K562 (cell line): Measurements from ENCODE around the gene DNAJB1. TPM values are rescaled to one million over a fixed set of nuclear protein-coding genes. Genes with fewer than 3 reads are reported as not detected.

Source experiments
- ATF1 ChIP-seq, 2 experiments: fragments of 450-650 bp in 1 of 2; IDR thresholded peaks; 2 replicates each; pipeline ENCODE4 v1.6.1; 2016; ENCODE audit warnings: missing compliant biosample characterization in 1 of 2, missing genetic modification characterization in 1 of 2
- HDAC8 ChIP-seq: fragments of 450-650 bp; IDR thresholded peaks from 2 replicates; pipeline ENCODE4 v1.6.1; 2016; ENCODE audit warnings: mild to moderate bottlenecking, missing genetic modification characterization, moderate library complexity, missing compliant biosample characterization
- MXI1 ChIP-seq: IDR thresholded peaks from 2 replicates; pipeline ENCODE4 v1.6.1; 2011; ENCODE audit warnings: low read depth, mild to moderate bottlenecking, improper control_type of control experiment, low read length
- NCOA4 ChIP-seq: fragments of 450-650 bp; IDR thresholded peaks from 2 replicates; pipeline ENCODE4 v1.6.1; 2018; ENCODE audit warnings: mild to moderate bottlenecking; ENCODE audit not compliant: partially characterized antibody
- PHTF2 ChIP-seq: fragments of 250-450 bp; sonication (Bioruptor Pico); IDR thresholded peaks from 2 replicates; pipeline ENCODE4 v1.5.0; 2021; ENCODE audit warnings: mild to moderate bottlenecking
- RB1 ChIP-seq: fragments of 450-650 bp; IDR thresholded peaks from 2 replicates; pipeline ENCODE4 v1.6.1; 2017; ENCODE audit warnings: low read depth, mild to moderate bottlenecking
- SREBF1 ChIP-seq: fragments of 150-350 bp; IDR thresholded peaks from 2 replicates; pipeline ENCODE4 v1.6.1; 2014; ENCODE audit warnings: antibody characterized with exemption, low read depth, low read length, borderline replicate concordance
- STAT5B ChIP-seq: fragments of 250-450 bp; sonication (Bioruptor Pico); IDR thresholded peaks from 2 replicates; pipeline ENCODE4 v1.8.0; 2021; ENCODE audit warnings: mild to moderate bottlenecking, inconsistent platforms
- SUPT5H ChIP-seq: fragments of 450-650 bp; IDR thresholded peaks from 2 replicates; pipeline ENCODE4 v1.6.1; 2016
- TEAD1 ChIP-seq, 2 experiments: fragments of 450-650 bp in 1 of 2; sonication (generic) in 1 of 2; formaldehyde crosslinking; IDR thresholded peaks; 2 replicates each; pipeline versions ENCODE4 v1.4.0 to v1.8.0; 2020 to 2022; ENCODE audit warnings: mild to moderate bottlenecking in 2 of 2, missing genetic modification reagents in 1 of 2
- ZEB2 ChIP-seq: fragments of 450-650 bp; IDR thresholded peaks from 2 replicates; pipeline ENCODE4 v1.6.1; 2016
- ZFX ChIP-seq: sonication (generic); formaldehyde crosslinking; IDR thresholded peaks from 2 replicates; pipeline ENCODE4 v1.8.0; 2022; ENCODE audit warnings: mild to moderate bottlenecking, missing genetic modification reagents, moderate library complexity
- ZNF12 ChIP-seq: sonication (generic); formaldehyde crosslinking; IDR thresholded peaks from 2 replicates; pipeline ENCODE4 v1.4.0; 2020; ENCODE audit warnings: mild to moderate bottlenecking, missing genetic modification reagents
- ZNF133 ChIP-seq: fragments of 250-450 bp; sonication (Bioruptor Pico); IDR thresholded peaks from 2 replicates; pipeline ENCODE4 v1.4.0; 2020; ENCODE audit warnings: mild to moderate bottlenecking
- ZNF274 ChIP-seq: IDR thresholded peaks from 2 replicates; pipeline ENCODE4 v1.6.1; 2011; ENCODE audit warnings: low read depth, mild to moderate bottlenecking, low read length, moderate library complexity, borderline replicate concordance
- ZNF583 ChIP-seq: fragments of 250-450 bp; sonication (Bioruptor Pico); IDR thresholded peaks from 2 replicates; pipeline ENCODE4 v1.4.0; 2020
- polyA plus RNA-seq, 8 experiments: library from polyadenylated mRNA; depleted of rRNA in 4 of 8; stranded (reverse) in 5 of 8; unstranded in 3 of 8; fragments of >200 nt; fragmentation: Nextera tagmentation in 2 of 8; fragmentation: Illumina TruSeq in 1 of 8; extraction: Ambion mirVana in 2 of 8; extraction: Trizol in 1 of 8; gene quantifications; 2 replicates each; pipeline versions ENCODE4 v1.2.1 to v1.2.3, GENCODE V29; 2011 to 2014; ENCODE audit warnings: inconsistent platforms in 1 of 8, missing spikeins in 1 of 8
- total RNA-seq, 7 experiments: library from RNA; depleted of rRNA in 6 of 7; stranded (reverse); fragments of >200 nt in 6 of 7; fragmentation: Illumina TruSeq in 2 of 7; extraction: Trizol in 2 of 7; gene quantifications; 2 replicates each; pipeline versions ENCODE4 v1.2.1 to v1.2.3, GENCODE V29; 2011 to 2021; ENCODE audit warnings: low replicate concordance in 1 of 7
- TF ChIP-seq, protein P1 (sequence below): sonication (generic); formaldehyde crosslinking; IDR thresholded peaks from 2 replicates; pipeline ENCODE4 v1.8.1; 2023; ENCODE audit warnings: mild to moderate bottlenecking, missing genetic modification reagents
- TF ChIP-seq, protein P2 (sequence below): fragments of 250-450 bp; sonication (Bioruptor Pico); IDR thresholded peaks from 2 replicates; pipeline ENCODE4 v1.4.0; 2020; ENCODE audit warnings: borderline replicate concordance
- TF ChIP-seq, protein P3 (sequence below), 3 experiments: fragments of 200-800 bp in 1 of 3; fragments of 250-450 bp in 1 of 3; fragments of 450-650 bp in 1 of 3; sonication (Bioruptor Pico) in 1 of 3; sonication (Bioruptor generic) in 1 of 3; formaldehyde crosslinking in 1 of 3; IDR thresholded peaks; 2 replicates each; pipeline versions ENCODE4 v1.6.1 to v1.8.0; 2016 to 2022; ENCODE audit warnings: mild to moderate bottlenecking in 2 of 3, missing genetic modification characterization in 2 of 3, missing compliant biosample characterization in 1 of 3, moderate library complexity in 1 of 3
- TF ChIP-seq, protein P4 (sequence below): fragments of 450-650 bp; IDR thresholded peaks from 2 replicates; pipeline ENCODE4 v1.6.1; 2016; ENCODE audit warnings: missing biosample characterization, missing genetic modification characterization
- TF ChIP-seq, protein P5 (sequence below): fragments of 250-450 bp; sonication (Bioruptor Pico); IDR thresholded peaks from 2 replicates; pipeline ENCODE4 v1.8.0; 2021; ENCODE audit warnings: moderate library complexity, mild to moderate bottlenecking, inconsistent platforms

Gene DNAJB1
- total and polyA plus RNA-seq, 9 of the 15 experiments (the other 6 are each of a cell fraction or from before 2014, with no cell fraction given) = 13.2 to 113 (median 62.1) TPM

DNA sequence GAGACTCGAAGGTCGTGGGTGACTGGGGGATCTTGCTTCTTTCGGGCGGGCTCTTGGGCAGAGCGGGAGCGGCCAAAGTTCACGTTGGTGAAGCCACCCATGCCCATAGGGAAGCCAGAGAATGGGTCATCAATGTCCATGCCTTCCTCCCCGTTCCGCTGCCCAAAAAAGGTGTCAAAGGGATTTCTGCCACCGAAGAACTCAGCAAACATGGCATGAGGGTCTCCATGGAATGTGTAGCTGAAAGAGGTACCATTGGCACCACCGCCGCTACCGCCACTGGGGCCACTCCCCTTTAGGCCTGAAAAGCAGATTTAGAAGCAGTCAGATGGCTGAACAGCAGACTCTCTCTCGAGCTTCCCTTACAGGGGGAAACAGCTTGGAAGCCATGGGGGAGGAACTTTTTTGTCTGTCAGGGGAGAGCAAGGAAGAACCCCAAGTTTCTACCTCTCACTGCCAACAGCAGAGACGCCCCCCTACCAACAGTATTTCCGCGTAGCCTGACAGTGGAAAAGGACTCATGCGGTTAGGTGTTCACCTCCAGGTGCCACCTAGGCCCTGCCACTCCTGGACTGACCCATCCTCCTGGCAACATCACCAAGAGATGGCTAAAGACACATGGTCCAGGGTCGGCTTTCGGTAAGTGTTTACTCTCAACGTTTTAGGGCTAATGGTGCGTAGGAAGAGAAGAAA lies 1.3 kb downstream of the DNAJB1 start (continued):
- TF ChIP-seq SUPT5H (peak; percentile 27; the same call in 1 of the 2 replicates), PHTF2 (CRISPR knock-in tag) (peak; percentile 90; the same call in 1 of the 2 replicates), ZNF583 (CRISPR knock-in tag) (no peak), NCOA4 (no peak), ATF1 (CRISPR knock-in tag; IDR thresholded peaks at IDR 0.05) (no peak), ATF1 (tag; IDR thresholded peaks at IDR 0.05) (no peak), TEAD1 (CRISPR knock-in tag; IDR thresholded peaks at IDR 0.05) (peak in 1 of 2 experiments; percentile 12; a peak in 2 of 4 replicates), ZFX (peak; percentile 28; the same call in 1 of the 2 replicates), ZNF12 (no peak), MXI1 (no peak), ZNF133 (no peak), ZNF274 (no peak), STAT5B (CRISPR knock-in tag) (no peak), HDAC8 (tag) (no peak), ZEB2 (no peak), SREBF1 (no peak), RB1 (no peak)
- TF ChIP-seq, protein P1, sequence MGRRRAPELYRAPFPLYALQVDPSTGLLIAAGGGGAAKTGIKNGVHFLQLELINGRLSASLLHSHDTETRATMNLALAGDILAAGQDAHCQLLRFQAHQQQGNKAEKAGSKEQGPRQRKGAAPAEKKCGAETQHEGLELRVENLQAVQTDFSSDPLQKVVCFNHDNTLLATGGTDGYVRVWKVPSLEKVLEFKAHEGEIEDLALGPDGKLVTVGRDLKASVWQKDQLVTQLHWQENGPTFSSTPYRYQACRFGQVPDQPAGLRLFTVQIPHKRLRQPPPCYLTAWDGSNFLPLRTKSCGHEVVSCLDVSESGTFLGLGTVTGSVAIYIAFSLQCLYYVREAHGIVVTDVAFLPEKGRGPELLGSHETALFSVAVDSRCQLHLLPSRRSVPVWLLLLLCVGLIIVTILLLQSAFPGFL (CRISPR knock-in tag) = no peak
- TF ChIP-seq, protein P2, sequence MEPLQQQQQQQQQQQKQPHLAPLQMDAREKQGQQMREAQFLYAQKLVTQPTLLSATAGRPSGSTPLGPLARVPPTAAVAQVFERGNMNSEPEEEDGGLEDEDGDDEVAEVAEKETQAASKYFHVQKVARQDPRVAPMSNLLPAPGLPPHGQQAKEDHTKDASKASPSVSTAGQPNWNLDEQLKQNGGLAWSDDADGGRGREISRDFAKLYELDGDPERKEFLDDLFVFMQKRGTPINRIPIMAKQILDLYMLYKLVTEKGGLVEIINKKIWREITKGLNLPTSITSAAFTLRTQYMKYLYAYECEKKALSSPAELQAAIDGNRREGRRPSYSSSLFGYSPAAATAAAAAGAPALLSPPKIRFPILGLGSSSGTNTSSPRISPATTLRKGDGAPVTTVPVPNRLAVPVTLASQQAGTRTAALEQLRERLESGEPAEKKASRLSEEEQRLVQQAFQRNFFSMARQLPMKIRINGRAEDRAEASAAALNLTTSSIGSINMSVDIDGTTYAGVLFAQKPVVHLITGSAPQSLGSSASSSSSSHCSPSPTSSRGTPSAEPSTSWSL = no peak
- TF ChIP-seq, protein P3, sequence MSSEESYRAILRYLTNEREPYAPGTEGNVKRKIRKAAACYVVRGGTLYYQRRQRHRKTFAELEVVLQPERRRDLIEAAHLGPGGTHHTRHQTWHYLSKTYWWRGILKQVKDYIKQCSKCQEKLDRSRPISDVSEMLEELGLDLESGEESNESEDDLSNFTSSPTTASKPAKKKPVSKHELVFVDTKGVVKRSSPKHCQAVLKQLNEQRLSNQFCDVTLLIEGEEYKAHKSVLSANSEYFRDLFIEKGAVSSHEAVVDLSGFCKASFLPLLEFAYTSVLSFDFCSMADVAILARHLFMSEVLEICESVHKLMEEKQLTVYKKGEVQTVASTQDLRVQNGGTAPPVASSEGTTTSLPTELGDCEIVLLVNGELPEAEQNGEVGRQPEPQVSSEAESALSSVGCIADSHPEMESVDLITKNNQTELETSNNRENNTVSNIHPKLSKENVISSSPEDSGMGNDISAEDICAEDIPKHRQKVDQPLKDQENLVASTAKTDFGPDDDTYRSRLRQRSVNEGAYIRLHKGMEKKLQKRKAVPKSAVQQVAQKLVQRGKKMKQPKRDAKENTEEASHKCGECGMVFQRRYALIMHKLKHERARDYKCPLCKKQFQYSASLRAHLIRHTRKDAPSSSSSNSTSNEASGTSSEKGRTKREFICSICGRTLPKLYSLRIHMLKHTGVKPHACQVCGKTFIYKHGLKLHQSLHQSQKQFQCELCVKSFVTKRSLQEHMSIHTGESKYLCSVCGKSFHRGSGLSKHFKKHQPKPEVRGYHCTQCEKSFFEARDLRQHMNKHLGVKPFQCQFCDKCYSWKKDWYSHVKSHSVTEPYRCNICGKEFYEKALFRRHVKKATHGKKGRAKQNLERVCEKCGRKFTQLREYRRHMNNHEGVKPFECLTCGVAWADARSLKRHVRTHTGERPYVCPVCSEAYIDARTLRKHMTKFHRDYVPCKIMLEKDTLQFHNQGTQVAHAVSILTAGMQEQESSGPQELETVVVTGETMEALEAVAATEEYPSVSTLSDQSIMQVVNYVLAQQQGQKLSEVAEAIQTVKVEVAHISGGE (CRISPR knock-in tag; IDR thresholded peaks at IDR 0.05) = no peak
- TF ChIP-seq, protein P4, sequence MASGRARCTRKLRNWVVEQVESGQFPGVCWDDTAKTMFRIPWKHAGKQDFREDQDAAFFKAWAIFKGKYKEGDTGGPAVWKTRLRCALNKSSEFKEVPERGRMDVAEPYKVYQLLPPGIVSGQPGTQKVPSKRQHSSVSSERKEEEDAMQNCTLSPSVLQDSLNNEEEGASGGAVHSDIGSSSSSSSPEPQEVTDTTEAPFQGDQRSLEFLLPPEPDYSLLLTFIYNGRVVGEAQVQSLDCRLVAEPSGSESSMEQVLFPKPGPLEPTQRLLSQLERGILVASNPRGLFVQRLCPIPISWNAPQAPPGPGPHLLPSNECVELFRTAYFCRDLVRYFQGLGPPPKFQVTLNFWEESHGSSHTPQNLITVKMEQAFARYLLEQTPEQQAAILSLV = no peak
- TF ChIP-seq, protein P5, sequence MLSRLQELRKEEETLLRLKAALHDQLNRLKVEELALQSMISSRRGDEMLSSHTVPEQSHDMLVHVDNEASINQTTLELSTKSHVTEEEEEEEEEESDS = no peak
